ENCODE measurements around the gene NTF3.

The NTF3 gene

GRCh38 chr12:5488626-5488955 lies 56.7 kb downstream of the NTF3 start:
- no peak for DNase-seq (ENCODE audit: low spot score)

GRCh38 chr12:5489017-5489416 lies 57.1 kb downstream of the NTF3 start:
- no peak for DNase-seq (ENCODE audit: low spot score)

GRCh38 chr12:5489760-5490406 lies 58.0 kb downstream of the NTF3 start:
- no peak for DNase-seq (ENCODE audit: low spot score)

GRCh38 chr12:5492562-5492961 lies 60.7 kb downstream of the NTF3 start:
- DNase-seq (ENCODE audit: low spot score): no peak

GRCh38 chr12:5493018-5493417 lies 61.1 kb downstream of the NTF3 start:
- DNase-seq (ENCODE audit: low spot score): no peak

GRCh38 chr12:5494343-5494742 lies 62.4 kb downstream of the NTF3 start:
- no peak for DNase-seq (ENCODE audit: low spot score)

GRCh38 chr12:5497329-5498053 lies 65.6 kb downstream of the NTF3 start:
- DNase-seq (ENCODE audit: low spot score): no peak

- no peak for DNase-seq (ENCODE audit: low spot score)
These were observed 66.2 kb downstream of the NTF3 start for GRCh38 chr12:5498076-5498475.

- no peak for DNase-seq (ENCODE audit: low spot score)
These were observed 66.9 kb downstream of the NTF3 start for GRCh38 chr12:5498806-5499205.

- no peak for DNase-seq (ENCODE audit: low spot score)
These were observed 67.8 kb downstream of the NTF3 start for GRCh38 chr12:5499566-5500330.

GRCh38 chr12:5500331-5500659 lies 68.4 kb downstream of the NTF3 start:
- DNase-seq (ENCODE audit: low spot score): no peak

- DNase-seq (ENCODE audit: low spot score): no peak
These were observed 71.9 kb downstream of the NTF3 start for GRCh38 chr12:5503774-5504173.

- DNase-seq (ENCODE audit: low spot score): no peak
These were observed 73.2 kb downstream of the NTF3 start for GRCh38 chr12:5505116-5505515.

GRCh38 chr12:5505751-5506150 lies 73.8 kb downstream of the NTF3 start:
- DNase-seq (ENCODE audit: low spot score): no peak

- DNase-seq (ENCODE audit: low spot score): no peak
These were observed 74.4 kb downstream of the NTF3 start for GRCh38 chr12:5506295-5506694.

- DNase-seq (ENCODE audit: low spot score): no peak
These were observed 74.9 kb downstream of the NTF3 start for GRCh38 chr12:5506821-5507231.

- no peak for DNase-seq (ENCODE audit: low spot score)
These were observed 75.6 kb downstream of the NTF3 start for GRCh38 chr12:5507401-5507935.

- no peak for DNase-seq (ENCODE audit: low spot score)
These were observed 76.0 kb downstream of the NTF3 start for GRCh38 chr12:5507944-5508343.

GRCh38 chr12:5509102-5509501 lies 77.2 kb downstream of the NTF3 start:
- no peak for DNase-seq (ENCODE audit: low spot score)

GRCh38 chr12:5509557-5509956 lies 77.6 kb downstream of the NTF3 start:
- no peak for DNase-seq (ENCODE audit: low spot score)

- DNase-seq (ENCODE audit: low spot score): no peak
These were observed 78.4 kb downstream of the NTF3 start for GRCh38 chr12:5510251-5510805.

- no peak for DNase-seq (ENCODE audit: low spot score)
These were observed 79.3 kb downstream of the NTF3 start for GRCh38 chr12:5511256-5511643.
